A549 (cell line): Measurements from ENCODE around the gene TNNI2.
"Not testable (repeated sequence)": the region's sequence is repeated elsewhere in the genome, so short reads cannot be mapped to it uniquely, and the experiment has no call there.

Source experiments
- CBX8 ChIP-seq: fragments of 200-600 bp; sonication (generic); IDR thresholded peaks from 2 replicates; pipeline ENCODE4 v1.6.1; 2016
- CHD4 ChIP-seq: fragments of 200-600 bp; sonication (generic); IDR thresholded peaks from 2 replicates; pipeline ENCODE4 v1.6.1; 2016; ENCODE audit warnings: antibody characterized with exemption, mild to moderate bottlenecking, borderline replicate concordance
- CTCF ChIP-seq: fragments of >200 bp; sonication (Bioruptor Twin); formaldehyde crosslinking; IDR thresholded peaks from 3 replicates; pipeline ENCODE4 v1.5.1; 2016
- EP300 ChIP-seq, 2 experiments: fragments of >200 bp; sonication (Bioruptor Twin); formaldehyde crosslinking; IDR thresholded peaks; 2 replicates in 1 of 2; 3 replicates in 1 of 2; pipeline ENCODE4 v1.6.1; 2016 to 2017
- MAX ChIP-seq: IDR thresholded peaks from 2 replicates; pipeline ENCODE4 v1.6.1; 2012
- MAZ ChIP-seq: fragments of 150-350 bp; IDR thresholded peaks from 2 replicates; pipeline ENCODE4 v1.6.1; 2014; ENCODE audit warnings: antibody characterized with exemption, low read depth, low read length, borderline replicate concordance
- MYC ChIP-seq: IDR thresholded peaks from 2 replicates; pipeline ENCODE4 v1.6.1; 2012; ENCODE audit warnings: mild to moderate bottlenecking, inconsistent platforms, low read length, improper control_type of control experiment, borderline replicate concordance
- NR3C1 ChIP-seq: fragments of >200 bp; sonication (Bioruptor Twin); formaldehyde crosslinking; IDR thresholded peaks from 3 replicates; pipeline ENCODE4 v1.6.1; 2017
- PBX3 ChIP-seq: IDR thresholded peaks from 2 replicates; pipeline ENCODE4 v1.6.1; 2012
- POLR2A ChIP-seq: IDR thresholded peaks from 2 replicates; pipeline ENCODE4 v1.6.1; 2012; ENCODE audit warnings: mild to moderate bottlenecking, low read length
- RFX5 ChIP-seq: fragments of 450-650 bp; IDR thresholded peaks from 2 replicates; pipeline ENCODE4 v1.7.1; 2014; ENCODE audit warnings: antibody characterized with exemption, mild to moderate bottlenecking, moderate library complexity
- ZFP36 ChIP-seq: fragments of 450-650 bp; IDR thresholded peaks from 2 replicates; pipeline ENCODE4 v1.6.1; 2014; ENCODE audit warnings: borderline replicate concordance; ENCODE audit not compliant: partially characterized antibody
- ZNF302 ChIP-seq: fragments of 250-450 bp; sonication (Bioruptor Pico); IDR thresholded peaks from 2 replicates; pipeline ENCODE4 v1.9.0; 2021; ENCODE audit warnings: inconsistent platforms, mild to moderate bottlenecking, moderate library complexity

GRCh38 chr11:1886551-1886950 is 47.8 kb downstream of the TNNI2 start:
- not testable (repeated sequence) for TF ChIP-seq CTCF; MAZ; PBX3; CHD4; CBX8; MAX; POLR2A; RFX5; ZNF302; MYC; ZFP36; EP300 (IDR thresholded peaks at IDR 0.05); NR3C1
